Measurements from ENCODE around the gene CCDC106. TPM values are rescaled to one million over a fixed set of nuclear protein-coding genes. Genes with fewer than 3 reads are reported as not detected.

The CCDC106 gene
- total RNA-seq, 1 experiment from 2014 or later, result 47.8 TPM

GRCh38 chr19:55649268-55650125, 1.5 kb downstream of the CCDC106 start:
- no peak for DNase-seq (ENCODE audit: low read depth, low spot score)
- peaks cover 10% of the 10 kb centered on the region for H3K36me3 ChIP-seq (ENCODE audit: control insufficient read depth, insufficient read depth, low read length)
- ChIA-PET CTCF (no interaction called here), POLR2A (no interaction called here)
- H3K4me1 ChIP-seq (ENCODE audit: control insufficient read depth, insufficient read depth, low read length), result peaks cover 33% of the 10 kb centered on the region
- ATAC-seq, result no peak
- H3K4me3 ChIP-seq (ENCODE audit: low read depth in 2 of 2, low read length in 2 of 2), result peak overlapping the region; percentile 70 to 78
- H3K27me3 ChIP-seq (ENCODE audit: control insufficient read depth, insufficient read depth, low read length), result no peaks in the 10 kb centered on the region
- TF ChIP-seq POLR2AphosphoS5 (IDR thresholded peaks at IDR 0.05; ENCODE audit: low read depth, low read length) (no peak), REST (IDR thresholded peaks at IDR 0.05; ENCODE audit: insufficient read depth in 1 of 2, low read depth in 2 of 2, low read length in 1 of 2) (no peak), TCF7L2 (IDR thresholded peaks at IDR 0.05; ENCODE audit: low read depth, low read length) (no peak), SIN3A (IDR thresholded peaks at IDR 0.05; ENCODE audit: borderline replicate concordance, insufficient read depth, low read depth, low read length) (no peak), CTCF (IDR thresholded peaks at IDR 0.05) (no peak)
- no peaks in the 10 kb centered on the region for H3K9me3 ChIP-seq (ENCODE audit: control insufficient read depth, insufficient read depth, low read depth, low read length)
- peak overlapping the region; percentile 94 for H3K27ac ChIP-seq (ENCODE audit: low read length)
- intact Hi-C loops (cut with micrococcal nuclease; ENCODE audit: unreplicated experiment), result no loop called here
- in situ Hi-C loops (cut with HindIII; ENCODE audit: low pct_unique_long_range_greater_than_20kb, low sequenced_read_pairs), result no loop called here
- no TSS peak for BruUV-seq (replicated peaks)

DNA sequence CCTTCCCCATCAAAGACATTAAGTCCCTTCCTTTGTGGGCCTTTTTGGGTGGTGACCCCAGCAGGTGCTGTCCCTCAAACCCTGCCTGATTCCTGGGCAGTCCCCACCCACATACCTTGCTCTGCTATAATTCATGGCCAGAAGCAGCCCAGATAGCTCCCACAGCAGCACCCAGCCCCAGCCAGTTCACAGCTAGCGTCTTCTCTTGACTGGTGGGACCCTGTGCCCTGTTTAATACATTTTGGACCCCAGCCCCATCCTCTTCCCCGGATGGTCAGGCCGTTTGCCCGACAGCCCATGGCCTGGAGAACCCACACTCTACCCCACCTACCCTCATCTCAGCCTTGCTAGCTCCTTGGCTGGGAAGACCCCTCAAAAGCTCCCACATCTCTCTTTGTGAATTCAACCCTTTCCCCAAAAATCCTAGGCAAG, 2.1 kb downstream of the CCDC106 start:
- ChIA-PET CTCF (no interaction called here), POLR2A (no interaction called here)
- intact Hi-C loops (cut with micrococcal nuclease; ENCODE audit: unreplicated experiment) (no loop called here), in situ Hi-C loops (cut with HindIII; ENCODE audit: low pct_unique_long_range_greater_than_20kb, low sequenced_read_pairs) (no loop called here)
- Histone ChIP-seq H3K36me3 (ENCODE audit: control insufficient read depth, insufficient read depth, low read length) (peaks cover 4% of the 10 kb centered on the region; the same call in 1 of the 2 replicates), H3K4me3 (ENCODE audit: low read depth in 2 of 2, low read length in 2 of 2) (no peak overlapping the region), H3K27ac (ENCODE audit: low read length) (peak overlapping the region; percentile 12; the same call in 1 of the 2 replicates), H3K4me1 (ENCODE audit: control insufficient read depth, insufficient read depth, low read length) (peaks cover 26% of the 10 kb centered on the region), H3K9me3 (ENCODE audit: control insufficient read depth, insufficient read depth, low read depth, low read length) (no peaks in the 10 kb centered on the region), H3K27me3 (ENCODE audit: control insufficient read depth, insufficient read depth, low read length) (no peaks in the 10 kb centered on the region)
- DNase-seq (ENCODE audit: low read depth, low spot score) (no peak), ATAC-seq (no peak)
- TF ChIP-seq TCF7L2 (IDR thresholded peaks at IDR 0.05; ENCODE audit: low read depth, low read length) (no peak), REST (IDR thresholded peaks at IDR 0.05; ENCODE audit: insufficient read depth in 1 of 2, low read depth in 2 of 2, low read length in 1 of 2) (no peak)
- BruUV-seq (replicated peaks), result no TSS peak
